C4-2B (cell line): ENCODE results near the gene VAMP1.

Experiments used
- ZFX ChIP-seq: fragments of 450-650 bp; IDR thresholded peaks from 2 replicates; pipeline ENCODE4 v1.6.1; 2017
- TF ChIP-seq, protein P1 (sequence below): fragments of 450-650 bp; conservative IDR thresholded peaks from 2 replicates; pipeline ENCODE4 v1.5.1; 2017; ENCODE audit warnings: mild to moderate bottlenecking

DNA sequence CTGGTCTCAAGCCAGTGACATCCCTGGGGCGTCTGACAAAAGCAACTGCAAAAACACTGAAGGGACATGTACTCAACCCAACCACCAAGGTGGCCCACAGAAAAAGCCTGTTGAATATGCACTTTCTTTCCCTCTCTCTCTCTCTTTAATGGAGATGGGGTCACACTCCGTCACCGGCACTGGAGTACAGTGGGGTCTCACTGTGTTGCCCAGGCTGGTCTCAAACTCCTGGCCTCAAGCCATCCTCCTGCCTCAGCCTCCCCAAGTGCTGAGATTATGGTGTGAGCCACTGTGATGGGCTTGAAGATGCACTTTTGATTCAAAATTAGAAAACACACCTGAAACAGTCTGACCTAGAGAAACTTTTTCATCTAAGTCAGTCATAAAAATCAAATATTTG, 32.9 kb downstream of the VAMP1 start:
- TF ChIP-seq, protein P1, sequence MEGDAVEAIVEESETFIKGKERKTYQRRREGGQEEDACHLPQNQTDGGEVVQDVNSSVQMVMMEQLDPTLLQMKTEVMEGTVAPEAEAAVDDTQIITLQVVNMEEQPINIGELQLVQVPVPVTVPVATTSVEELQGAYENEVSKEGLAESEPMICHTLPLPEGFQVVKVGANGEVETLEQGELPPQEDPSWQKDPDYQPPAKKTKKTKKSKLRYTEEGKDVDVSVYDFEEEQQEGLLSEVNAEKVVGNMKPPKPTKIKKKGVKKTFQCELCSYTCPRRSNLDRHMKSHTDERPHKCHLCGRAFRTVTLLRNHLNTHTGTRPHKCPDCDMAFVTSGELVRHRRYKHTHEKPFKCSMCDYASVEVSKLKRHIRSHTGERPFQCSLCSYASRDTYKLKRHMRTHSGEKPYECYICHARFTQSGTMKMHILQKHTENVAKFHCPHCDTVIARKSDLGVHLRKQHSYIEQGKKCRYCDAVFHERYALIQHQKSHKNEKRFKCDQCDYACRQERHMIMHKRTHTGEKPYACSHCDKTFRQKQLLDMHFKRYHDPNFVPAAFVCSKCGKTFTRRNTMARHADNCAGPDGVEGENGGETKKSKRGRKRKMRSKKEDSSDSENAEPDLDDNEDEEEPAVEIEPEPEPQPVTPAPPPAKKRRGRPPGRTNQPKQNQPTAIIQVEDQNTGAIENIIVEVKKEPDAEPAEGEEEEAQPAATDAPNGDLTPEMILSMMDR: no peak
- no peak for TF ChIP-seq ZFX
